GM21515 (cell line): Measurements from ENCODE around the gene S100B.
"Not testable (repeated sequence)": the region's sequence is repeated elsewhere in the genome, so short reads cannot be mapped to it uniquely, and the experiment has no call there.

ENCODE experiments used
- ATAC-seq: cut with Tn5 transposase; IDR thresholded peaks from one replicate; pipeline ENCODE4 v1.9.1; 2021; ENCODE audit not compliant: unreplicated experiment

The S100B gene

DNA sequence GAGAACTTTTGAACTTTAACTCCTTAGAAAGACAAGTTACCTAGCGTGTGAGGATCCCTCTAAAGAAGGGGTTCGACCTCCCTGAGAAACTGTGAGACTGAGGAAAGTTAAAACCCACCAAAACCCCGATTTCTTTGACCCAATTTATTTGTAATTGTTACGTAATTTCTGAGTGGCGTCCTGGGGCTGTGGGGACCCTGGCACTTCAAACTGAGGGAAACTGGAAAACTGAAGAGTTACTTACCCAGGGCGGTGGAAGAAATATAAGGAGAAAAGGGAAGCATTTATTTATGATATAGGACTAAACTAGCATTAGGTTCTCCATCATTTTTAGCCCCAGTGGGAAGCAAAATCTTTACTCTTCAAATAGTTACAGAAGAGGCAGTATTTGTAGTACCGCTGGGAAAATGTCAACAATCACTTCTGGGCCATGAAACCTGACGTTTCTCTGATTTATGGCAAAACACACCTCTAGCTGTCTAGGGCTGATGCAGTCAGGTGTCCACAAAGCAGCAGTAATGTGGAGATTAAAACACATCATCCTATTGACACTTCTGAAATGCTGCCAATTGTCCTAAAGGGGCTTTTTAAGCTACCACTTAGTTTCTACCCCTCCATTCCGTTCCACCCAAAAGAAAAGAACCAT is 430 bp downstream of the S100B start:
- no peak for ATAC-seq

GRCh38 chr21:46603228-46603627 is 1.7 kb downstream of the S100B start:
- no peak for ATAC-seq

GRCh38 chr21:46600978-46601377 is 3.9 kb downstream of the S100B start:
- ATAC-seq = no peak

DNA sequence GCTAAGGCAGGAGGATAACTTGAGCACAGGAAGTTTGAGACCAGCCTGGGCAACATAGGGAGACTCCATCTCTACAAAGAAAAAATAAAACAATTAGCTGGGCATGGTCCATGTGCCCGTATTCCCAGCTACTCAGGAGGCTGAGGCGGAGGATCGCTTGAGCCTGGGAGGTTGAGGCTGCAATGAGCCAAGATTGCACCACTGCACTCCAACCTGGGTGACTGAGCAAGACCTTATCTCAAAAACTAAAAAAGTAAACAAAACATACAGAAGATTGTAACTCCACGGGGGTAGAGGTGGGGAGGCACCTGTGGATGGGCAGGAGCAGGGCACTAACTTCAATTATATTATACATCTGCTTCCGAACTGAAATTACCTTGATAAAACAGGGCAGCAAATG is 4.6 kb downstream of the S100B start:
- ATAC-seq = no peak

DNA sequence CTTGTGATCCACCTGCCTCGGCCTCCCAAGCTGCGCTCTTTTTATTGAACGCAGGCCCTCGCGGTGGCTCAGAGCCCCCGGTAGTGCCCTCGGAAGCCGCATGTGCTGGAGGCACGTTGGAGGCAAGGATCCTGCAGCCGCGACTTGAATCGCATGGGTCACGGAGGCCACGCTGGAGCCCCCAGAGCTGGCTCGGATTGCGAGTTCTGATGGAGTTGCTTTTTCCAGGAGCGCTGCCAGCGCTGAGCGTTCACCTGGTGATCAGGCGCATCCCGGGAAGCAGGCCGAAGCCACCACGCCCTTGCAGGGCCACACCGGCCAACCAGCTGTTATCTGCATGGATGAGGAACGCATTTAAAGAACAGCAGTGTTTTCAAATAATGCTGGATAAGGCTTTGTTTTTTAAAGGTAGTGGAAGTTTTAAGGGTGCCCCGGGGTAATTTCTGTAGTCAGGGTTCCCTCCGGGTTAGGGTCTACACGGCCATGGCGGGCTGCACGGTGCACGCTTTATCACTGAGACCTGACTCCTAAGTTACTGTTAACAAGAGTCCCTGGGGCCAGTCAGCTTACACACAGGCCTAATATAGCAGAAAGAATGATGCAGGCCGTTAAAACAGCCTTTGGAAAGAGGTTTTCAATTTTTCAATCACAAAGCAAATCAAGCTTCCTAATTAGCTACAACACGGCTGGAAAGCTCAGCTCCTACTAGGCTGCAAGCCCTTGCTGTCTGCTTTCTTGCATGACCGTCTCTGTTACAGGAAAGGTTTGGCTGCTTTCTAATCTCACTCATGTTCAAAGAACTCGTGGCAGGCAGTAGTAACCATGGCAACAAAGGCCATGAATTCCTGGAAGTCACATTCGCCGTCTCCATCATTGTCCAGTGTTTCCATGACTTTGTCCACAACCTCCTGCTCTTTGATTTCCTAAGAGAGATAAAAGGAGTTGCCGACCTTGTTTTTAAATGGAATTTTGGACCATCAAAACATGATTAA is 6.0 kb downstream of the S100B start:
- no peak for ATAC-seq

DNA sequence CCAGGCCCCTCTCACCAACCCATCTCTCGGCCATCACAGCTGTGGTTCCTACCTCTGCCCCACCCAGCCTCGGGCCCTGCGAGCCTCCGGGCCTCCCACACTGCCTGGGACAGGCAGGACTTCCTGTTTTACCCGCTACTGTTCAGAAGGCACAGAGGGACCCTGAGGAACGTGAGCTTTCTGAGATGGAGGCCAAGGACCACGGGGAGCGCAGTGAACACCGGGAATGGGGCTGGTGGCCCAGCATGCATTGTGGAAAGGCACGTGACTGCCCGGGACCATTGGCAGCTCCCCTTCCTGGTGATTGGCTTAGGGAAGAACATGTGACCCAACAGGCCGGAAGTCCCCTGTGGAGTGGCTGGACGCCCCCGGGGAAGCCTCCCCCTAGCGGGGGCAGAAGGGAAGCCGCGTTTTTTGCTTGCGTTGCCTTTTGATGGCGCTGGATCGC is 7.0 kb downstream of the S100B start:
- no peak for ATAC-seq

GRCh38 chr21:46597031-46597430 is 7.9 kb downstream of the S100B start:
- no peak for ATAC-seq

- no peak for ATAC-seq
Observed at GRCh38 chr21:46596201-46596600, 8.7 kb downstream of the S100B start.

DNA sequence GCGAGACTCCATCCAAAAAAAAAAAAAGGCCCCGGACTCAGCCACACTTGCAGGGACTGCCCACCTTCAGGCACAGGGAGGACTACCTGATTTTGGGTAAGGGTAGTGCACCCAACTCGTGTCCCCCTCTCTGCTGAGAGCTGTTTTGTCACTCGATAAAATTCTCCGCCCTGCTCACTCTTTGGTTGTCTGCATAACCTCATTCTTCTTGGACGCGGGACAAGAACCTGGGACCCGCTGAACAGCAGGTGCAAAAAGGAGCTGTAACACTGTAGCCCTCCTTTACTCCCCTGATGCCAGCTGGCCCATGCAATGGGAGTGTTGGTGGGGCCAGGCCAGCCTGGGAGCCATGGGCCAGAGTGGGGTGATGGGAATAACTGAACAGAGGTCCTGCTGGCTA is 10.6 kb downstream of the S100B start:
- no peak for ATAC-seq

- no peak for ATAC-seq
Observed at GRCh38 chr21:46585191-46585953, 19.5 kb downstream of the S100B start.

GRCh38 chr21:46581780-46582307 is 23.0 kb downstream of the S100B start:
- no peak for ATAC-seq

- not testable (repeated sequence) for ATAC-seq
Observed at GRCh38 chr21:46579394-46579793, 25.5 kb downstream of the S100B start.

DNA sequence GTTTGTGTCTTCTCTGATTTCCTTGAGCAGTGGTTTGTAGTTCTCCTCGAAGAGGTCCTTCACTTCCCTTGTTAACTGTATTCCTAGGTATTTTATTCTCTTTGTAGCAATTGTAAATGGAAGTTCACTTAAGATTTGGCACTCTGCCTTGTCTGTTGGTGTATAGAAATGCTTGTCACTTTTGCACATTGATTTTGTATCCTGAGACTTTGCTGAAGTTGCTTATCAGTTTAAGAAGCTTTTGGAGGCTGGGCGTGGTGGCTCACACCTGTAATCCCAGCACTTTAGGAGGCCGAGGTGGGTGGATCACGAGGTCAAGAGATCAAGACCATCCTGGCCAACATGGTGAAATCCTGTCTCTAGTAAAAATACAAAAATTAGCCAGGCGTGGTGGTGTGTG is 27.1 kb downstream of the S100B start:
- not testable (repeated sequence) for ATAC-seq

GRCh38 chr21:46572850-46573249 is 32.0 kb downstream of the S100B start:
- no peak for ATAC-seq

DNA sequence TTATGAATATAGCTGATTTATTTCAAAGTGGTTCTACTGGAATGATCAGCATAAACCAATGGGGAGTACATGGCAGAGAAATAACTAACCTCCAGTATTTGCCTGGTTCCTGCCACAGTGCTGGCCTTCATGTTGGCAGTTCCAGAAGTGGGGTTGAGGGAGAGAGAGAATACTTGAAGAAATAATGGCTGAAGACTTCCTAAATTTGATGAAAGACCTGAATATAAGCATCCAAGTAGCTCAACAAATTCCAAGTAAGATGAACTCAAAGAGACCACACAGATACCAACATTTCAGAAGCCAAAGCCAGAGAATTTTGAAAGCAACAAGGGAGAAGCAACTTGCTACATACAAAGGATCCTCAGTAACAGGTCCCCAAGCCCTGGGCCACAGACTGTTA is 34.3 kb downstream of the S100B start:
- ATAC-seq = no peak

- ATAC-seq = no peak
Observed at GRCh38 chr21:46570119-46570518, 34.8 kb downstream of the S100B start.

GRCh38 chr21:46569081-46569480 is 35.8 kb downstream of the S100B start:
- ATAC-seq = no peak

- no peak for ATAC-seq
Observed at GRCh38 chr21:46568562-46568961, 36.3 kb downstream of the S100B start.

GRCh38 chr21:46567348-46567747 is 37.5 kb downstream of the S100B start:
- ATAC-seq = no peak

GRCh38 chr21:46564391-46564790 is 40.5 kb downstream of the S100B start:
- no peak for ATAC-seq

DNA sequence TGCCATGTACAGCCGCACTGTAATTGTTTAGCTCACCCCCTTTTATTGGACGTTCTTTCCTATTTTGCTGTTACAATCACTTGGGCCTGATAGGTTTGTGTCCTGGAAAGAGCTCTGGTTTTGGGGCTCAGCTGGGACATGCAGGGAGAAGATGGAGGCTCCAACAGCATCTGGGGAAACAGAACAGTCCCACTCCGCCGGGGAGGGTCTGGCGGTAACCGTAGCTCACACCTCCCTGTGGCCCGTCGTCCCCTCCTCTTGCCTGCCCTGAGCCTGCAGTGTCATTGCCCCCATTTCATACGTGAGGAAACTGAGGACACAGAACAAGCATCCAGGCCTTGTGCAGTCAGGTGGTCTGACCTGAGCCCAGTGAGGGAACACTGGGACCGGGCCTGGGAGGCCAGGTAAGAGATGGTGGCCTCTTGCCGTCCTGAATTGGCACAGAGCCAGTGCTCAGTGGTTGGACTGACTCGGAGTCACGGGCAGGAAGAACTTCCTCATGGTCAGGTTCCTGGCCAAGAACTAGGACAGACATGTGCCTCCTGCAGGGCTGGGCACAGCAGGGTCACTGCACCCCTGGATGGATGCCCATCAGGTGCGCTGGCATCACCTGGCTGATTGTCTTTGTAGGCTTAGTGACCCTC is 41.8 kb downstream of the S100B start:
- no peak for ATAC-seq
